Stimulated activated CD8-positive, alpha-beta memory T cell treated with anti-CD3 and anti-CD28 coated beads, Interleukin-12 subunit alpha, Interleukin-12 subunit beta, amount 100 ng/mL, for 24 hours (primary cell): ENCODE results near the gene WDFY1.

Source experiments
- DNase-seq: peaks from one replicate; pipeline ENCODE4 v3.0.0-alpha.2; 2020; ENCODE audit errors: extremely low read depth

Gene WDFY1

DNA sequence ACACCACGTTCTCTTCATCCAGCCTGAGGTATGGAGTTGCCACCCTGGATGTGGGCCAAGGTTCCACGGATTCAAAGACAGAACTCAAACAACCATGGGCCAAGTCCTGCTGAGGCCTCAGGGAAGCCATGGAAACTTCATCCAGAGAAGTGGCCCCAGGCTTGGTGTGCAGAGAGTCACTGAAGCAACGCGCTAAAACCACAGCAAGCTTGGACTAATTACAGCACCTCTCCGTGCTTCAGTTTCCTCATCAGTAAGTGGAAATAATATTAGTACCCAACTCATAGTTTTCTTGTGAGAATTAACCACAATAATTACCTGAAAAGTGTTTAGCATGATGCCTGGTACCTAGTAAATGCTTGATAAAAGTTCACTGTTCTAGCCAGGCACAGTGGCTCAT, 88.6 kb downstream of the WDFY1 start:
- no peak for DNase-seq

DNA sequence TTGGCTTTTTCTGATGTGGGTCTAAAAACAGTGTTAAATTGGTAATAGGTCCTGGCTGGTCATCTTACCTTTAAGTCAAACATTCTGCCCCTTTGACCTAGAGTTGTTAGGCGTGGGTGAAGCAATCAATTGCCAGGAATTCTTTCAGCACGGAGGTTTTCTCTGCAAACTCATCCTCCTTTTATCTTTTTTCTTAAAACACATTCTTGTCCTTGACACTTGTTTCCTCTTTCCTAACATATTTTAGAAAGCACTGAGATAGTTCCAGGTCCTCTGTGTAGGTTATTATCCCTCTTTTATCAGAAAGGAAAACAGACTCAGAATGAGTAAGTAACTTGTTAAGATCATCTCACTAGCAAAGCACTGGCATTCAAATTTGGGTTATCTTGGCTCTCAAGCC, 89.1 kb downstream of the WDFY1 start:
- no peak for DNase-seq

DNA sequence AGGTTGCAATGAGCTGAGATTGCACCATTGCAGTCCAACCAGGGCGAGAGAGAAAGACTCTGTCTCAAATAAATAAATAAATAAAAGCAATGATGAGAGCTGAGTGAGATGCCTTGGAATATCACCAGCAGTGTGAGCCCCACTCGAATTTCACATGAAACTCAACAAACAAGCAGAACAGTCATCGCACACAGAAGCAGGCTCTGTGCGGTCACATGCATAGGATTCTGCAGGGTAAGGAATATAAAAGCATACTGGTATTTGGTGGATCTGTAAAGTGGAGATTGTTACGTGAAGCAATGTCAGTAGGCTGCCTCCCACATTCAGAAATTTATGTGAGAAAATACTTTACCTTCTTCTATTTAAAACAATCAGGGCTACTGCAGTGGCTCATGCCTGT, 89.7 kb downstream of the WDFY1 start:
- no peak for DNase-seq

DNA sequence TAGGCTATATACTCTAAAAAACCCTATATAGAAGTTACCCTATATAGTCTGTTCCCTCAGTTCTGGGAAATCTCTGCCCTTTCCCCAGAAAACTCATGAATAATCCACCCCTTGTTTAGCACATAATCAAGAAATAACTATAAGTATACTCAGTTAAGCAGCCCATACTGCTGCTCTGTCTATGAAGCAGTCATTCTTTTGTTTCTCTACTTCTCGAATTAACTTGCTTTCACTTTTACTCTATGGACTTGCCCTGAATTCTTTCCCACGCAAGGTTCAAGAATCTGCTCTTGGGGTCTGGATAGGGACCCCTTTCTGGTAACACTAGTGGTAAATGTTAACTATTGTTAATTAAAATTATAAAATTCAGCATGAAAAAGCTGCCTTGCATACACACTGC, 90.4 kb downstream of the WDFY1 start:
- DNase-seq = no peak

DNA sequence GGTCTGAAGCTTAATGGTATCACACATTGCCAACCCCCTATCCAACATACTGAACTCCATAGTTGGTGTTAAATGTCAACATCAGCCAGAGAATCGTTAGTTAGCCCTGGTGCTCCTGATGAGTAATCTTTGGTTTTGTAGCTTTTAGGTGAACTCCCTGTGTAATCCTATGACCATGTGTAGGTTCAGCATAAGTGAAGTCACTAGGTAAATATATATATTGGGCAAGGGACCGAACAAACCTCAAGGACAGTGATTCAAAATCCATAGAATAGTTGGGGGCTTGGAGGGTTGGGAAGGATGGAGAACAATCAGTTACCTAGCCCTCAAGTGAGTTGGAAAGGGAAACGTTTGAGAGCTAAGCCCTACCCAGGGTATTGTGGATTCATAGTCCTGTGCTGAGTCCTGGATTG, 91.7 kb downstream of the WDFY1 start:
- no peak for DNase-seq

DNA sequence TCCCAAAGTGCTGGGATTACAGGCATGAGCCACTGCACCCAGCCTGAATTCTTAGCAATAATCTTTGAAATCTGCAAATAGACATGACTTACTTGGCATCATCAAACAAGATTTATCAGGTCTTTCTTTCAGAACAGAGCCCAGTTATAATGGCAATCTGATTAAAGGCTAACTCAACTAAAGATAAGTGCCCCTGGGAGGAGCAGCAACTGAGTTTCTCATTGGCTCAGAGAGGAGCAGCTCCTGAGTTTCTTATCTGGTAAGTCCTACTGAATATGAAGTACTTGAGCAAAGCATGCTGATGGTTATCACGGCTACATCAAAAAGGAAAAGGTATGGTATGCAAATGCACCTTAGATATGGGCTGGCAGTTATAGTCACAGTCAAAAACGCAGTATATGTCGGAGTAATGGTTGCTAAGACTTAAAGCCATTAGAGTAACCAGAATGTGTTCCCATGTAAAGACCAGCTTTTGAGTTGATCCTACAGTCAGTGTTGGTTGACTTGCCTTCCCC, 92.8 kb downstream of the WDFY1 start:
- DNase-seq = no peak

DNA sequence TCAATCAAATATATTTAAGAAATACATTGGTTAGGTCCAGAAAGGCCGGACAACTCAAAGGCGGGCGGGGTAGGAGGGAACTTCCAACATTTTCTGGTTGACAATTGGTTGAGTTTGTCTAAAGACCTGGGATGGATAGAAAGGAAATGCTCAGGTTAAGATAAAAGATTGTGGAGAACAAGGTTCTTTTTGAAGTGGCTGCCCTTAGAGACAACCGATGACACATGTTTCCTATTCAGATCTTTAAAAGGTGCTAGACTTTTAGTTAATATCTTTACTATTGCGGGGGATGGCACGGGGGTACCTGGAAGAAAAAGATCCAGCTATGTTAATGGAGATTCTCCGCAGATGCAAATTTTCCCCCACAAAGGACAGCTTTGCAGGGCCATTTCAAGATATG, 97.7 kb downstream of the WDFY1 start:
- no peak for DNase-seq

DNA sequence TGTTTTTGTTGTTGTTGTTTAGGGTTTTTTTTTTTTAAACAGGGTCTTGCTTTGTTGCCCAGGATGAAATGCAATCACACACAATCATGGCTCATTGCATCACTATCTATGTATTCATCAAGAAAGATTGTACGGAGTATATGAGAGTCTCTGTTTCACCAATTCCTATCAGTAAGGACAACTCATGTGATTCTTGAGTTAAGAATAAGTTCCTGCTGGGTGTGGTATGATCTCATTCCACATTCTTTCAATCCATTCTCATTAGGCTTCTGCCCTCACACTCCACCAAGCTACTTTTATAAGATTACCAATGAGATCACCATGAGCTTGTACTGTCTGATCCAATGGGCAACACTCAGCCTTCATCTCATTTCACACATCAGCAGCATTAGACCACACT, 98.6 kb downstream of the WDFY1 start:
- no peak for DNase-seq

DNA sequence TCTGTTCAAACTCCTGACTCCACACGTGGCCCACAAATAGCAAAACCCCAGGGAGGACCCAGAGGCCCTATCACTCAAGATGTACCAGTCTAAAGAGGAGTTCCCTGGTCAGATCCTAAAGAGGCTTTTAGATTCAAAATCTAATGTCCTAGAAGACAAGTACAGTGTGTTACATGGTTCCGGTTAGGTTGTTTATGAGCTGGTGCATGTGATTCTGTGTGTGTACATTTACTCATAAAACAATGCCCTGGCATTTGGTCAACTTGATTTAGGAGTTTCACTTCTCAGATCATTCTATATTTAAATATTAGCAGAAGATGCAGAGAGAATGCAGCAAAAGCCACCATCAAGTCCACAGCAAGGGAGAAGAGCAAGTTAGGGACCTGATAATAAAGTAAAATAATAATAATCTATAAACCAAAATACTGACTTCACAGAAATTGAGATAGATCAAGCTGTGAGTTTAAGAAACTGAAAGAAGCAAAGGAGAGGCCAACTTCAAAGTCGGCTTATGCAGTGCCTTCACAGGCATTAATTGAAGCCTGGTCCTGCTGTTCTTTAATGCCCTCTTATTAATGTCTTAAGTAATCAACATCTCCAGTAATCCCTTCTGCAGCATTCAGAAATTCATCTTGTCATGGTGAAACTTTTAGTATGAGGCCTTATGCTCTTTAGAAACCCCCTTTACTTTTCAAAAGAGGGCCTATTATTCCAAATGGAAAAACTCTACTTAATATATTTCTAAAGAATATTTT, 103.5 kb downstream of the WDFY1 start:
- DNase-seq = no peak

DNA sequence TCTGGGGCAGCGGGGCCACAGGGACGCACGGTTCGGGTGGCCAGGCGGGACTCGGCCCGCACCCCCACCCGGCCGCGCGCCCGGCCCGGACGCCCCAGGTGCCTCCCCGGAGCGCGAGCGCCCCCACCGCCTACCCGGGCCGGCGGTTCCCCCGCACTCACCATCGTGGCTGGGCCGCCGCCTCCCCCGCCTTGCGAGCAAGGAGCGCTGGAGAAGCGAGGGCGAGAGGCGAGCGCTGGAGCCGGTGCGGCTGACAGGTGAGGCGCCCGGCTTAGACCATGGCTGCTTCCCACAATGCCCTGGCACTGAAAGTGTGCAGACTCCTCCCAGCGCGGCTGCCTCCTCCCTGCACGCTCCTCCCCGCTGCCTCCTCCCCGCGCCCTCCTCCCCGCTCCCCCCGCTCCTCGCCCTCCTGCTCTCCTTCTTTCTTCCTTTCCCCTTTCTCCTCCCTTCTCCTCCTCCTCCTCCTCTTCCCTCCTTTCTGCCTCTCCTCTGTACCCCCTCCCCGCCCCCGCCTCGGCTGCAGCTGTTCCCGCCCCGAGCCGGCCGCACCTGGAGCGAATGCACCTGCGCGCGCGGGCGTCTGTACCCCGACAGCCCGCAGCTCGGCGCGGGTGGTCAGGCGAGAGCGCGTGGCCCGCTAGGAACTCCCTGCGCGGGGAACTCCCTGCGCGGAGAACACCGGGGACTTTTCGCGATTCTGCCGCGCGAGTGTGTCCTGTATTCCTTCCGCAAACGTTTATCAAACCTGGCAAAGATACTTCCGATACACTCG, 107.7 kb downstream of the WDFY1 start, which contains the start of gene AP1S3:
TSS of gene AP1S3 (minus strand) at position 296 of the 775 bp plus-strand sequence. CDS start at position 164, 132 bp downstream.
- DNase-seq = peak; percentile 45

DNA sequence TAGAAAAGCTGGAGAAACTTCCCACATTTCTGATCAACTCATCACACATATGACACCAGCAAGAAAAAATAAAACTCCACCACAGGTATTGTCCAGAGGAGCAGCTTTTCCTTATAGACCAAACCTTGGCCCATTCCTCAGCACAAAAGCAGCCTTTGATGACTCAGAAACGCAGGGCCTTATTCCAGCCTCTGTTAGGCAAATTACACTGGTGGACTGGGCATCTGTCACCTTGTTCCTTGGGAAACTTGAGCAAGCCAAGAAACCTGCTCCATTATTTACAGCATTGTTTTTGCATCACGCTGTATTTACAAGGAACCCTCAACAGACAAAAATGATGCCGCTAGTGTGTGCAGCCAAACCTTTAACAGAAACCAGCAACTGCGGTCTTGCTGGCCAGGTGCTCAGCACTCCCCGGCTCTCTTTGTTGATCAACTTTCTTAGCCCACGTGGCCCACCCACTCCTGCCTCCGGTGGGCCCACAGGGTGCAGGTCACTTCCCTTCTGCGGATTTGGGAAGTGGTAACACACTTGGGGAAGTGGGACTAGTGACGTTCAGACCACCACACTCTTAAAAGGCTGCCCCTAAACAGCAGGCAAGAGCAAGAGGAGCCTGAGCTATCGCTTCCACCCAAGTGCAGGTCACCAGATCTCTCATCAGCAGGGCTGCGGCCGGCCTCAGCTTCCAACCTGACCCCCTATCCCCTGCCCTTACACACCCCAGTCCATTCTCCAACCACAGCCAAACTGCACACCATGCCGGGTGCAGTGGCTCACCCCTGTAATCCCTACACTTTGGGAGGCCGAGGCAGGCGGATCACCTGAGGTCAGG, 109.2 kb downstream of the WDFY1 start:
- DNase-seq = no peak

DNA sequence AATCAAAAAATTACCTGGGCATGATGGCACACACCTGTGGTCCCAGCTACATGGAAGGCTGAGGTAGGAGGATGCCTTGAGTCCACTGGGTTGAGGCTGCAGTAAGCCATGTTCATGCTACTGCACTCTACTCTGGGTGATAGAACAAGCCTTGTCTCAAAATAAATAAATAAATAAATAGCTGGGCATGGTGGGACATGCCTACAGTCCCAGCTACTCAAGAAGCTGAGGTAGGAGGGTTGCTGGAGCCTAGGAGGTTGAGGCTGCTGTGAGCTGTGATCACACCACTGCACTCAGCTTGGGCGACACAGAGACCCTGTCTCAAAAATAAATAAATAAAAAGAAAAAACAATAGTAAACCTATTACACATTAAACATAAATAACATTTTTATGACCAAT, 110.7 kb downstream of the WDFY1 start:
- no peak for DNase-seq

DNA sequence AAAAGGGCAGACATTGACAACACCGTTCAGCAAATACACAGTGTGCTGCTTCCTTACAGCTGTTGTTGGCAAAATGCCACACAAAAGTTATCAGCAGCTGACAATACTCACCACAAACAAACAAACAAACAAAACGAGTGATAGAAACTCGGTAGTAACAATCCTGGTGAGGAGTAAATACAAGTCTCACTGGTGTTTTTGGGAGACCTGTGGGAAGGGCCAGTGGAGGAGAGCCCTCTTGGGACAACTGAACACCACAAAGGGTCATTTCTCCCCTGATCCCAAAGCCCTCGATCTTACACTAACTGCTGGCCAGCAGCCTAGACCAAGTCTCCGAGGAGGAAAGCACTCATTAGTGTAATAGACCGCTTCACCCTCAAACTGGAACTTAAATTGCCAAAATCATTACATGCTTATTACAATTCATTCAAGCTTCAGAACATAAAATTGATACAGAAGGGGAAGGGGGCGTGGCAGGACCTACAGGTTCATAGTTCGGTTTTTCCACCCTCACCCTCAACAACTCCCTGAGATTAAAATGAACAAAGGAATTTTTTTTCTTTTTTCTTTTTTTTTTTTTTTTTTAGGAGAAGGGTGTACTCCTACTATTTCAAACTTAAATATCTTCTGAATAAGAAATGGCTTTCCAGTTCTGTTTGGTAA, 112.8 kb downstream of the WDFY1 start:
- no peak for DNase-seq

DNA sequence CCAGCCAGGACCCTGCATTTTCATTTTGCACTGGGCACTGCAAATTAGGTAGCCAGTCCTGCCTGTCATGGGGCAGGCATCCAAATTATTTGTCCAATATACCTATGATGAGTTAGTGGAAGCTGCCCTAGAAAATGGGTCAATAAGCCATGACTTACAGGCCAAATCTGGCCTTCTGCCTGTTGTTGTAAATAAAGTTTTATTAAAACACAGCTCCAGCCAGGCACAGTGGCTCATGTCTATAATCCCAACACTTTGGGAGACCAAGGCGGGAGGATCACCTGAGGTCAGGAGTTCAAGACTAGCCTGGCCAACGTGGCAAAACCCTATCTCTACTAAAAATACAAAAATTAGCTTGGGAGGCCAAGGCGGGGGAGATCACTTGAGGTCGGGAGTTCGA, 116.0 kb downstream of the WDFY1 start:
- no peak for DNase-seq

DNA sequence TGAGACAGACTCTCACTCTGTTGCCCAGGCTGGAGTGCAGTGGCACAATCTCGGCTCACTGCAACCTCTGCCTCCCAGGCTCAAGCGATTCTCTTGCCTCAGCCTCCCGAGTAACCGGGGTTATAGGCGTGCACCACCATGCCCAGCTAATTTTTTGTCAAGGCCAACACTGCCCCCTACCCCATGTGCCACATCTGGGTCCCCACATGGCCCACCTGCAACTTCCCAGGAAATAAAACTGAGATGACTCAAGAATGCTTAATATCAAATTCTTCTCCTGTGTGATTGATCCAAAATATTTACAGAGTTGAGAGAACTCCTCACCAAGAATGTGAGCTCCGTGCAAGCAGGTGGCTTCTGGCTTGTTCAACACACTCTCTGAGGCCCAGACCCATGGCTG, 116.8 kb downstream of the WDFY1 start:
- DNase-seq = no peak

DNA sequence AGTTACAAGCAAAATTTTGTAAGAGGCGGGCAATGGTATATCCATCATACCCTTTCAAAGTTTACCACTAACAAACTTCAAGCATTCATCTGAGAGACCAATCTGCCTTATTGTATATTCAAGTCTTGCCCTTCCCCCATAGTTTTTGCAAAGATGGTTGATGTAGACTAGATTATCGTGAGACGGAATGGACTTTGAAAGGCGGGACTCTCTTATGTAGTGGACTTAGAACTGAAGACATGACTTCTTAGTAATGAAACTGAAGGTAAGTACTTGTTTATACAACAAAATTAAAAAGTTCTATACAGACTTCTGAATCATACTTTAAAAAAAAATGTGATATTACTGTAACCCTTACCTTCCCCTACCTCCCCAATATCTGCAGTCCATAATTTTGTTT, 118.1 kb downstream of the WDFY1 start:
- no peak for DNase-seq
